RPMI7951 (cell line): ENCODE results near the gene KHDC4. TPM values are rescaled to one million over a fixed set of nuclear protein-coding genes. Genes with fewer than 3 reads are reported as not detected.

ENCODE experiments used
- total RNA-seq: library from RNA; depleted of rRNA; stranded (reverse); fragments of >200 nt; shearing (Covaris generic); gene quantifications from 2 replicates; pipeline ENCODE4 v1.2.3, GENCODE V29; 2014; rRNA removed

The KHDC4 gene
- total RNA-seq, 1 experiment from 2014 or later, result 28.6 TPM

Other genes with a start within 250 kb of the KHDC4 start
- 33.9 and 37.6 TPM in 2 replicates for gene YY1AP1, start 245.6 kb downstream of the KHDC4 start, total RNA-seq
- gene DAP3, start 245.3 kb downstream of the KHDC4 start, total RNA-seq, result 101 and 113 TPM in 2 replicates
- 13.0 and 15.1 TPM in 2 replicates for gene GON4L, start 77.2 kb downstream of the KHDC4 start, total RNA-seq
- gene SYT11, start 74.8 kb downstream of the KHDC4 start, total RNA-seq, result 8.5 and 10.9 TPM in 2 replicates
- gene RIT1, start 23.1 kb downstream of the KHDC4 start, total RNA-seq, result 24.9 and 34.8 TPM in 2 replicates
- not detected in 2 replicates for gene RXFP4, start 7.2 kb upstream of the KHDC4 start, total RNA-seq
- gene ARHGEF2, start 44.1 kb upstream of the KHDC4 start, total RNA-seq, result 54.3 and 65.5 TPM in 2 replicates
- 657 and 685 TPM in 2 replicates for gene SSR2, start 86.5 kb upstream of the KHDC4 start, total RNA-seq
- 19.6 and 20.3 TPM in 2 replicates for gene UBQLN4, start 119.4 kb upstream of the KHDC4 start, total RNA-seq
- gene LAMTOR2, start 120.4 kb upstream of the KHDC4 start, total RNA-seq, result 102 and 118 TPM in 2 replicates
- gene RAB25, start 126.7 kb upstream of the KHDC4 start, total RNA-seq, result not detected in 2 replicates
- gene MEX3A, start 148.1 kb upstream of the KHDC4 start, total RNA-seq, result 2.1 and 2.4 TPM in 2 replicates
- gene LMNA, start 180.3 kb upstream of the KHDC4 start, total RNA-seq, result 919 and 1,055 TPM in 2 replicates
- 0.20 and 0.36 TPM in 2 replicates for gene SEMA4A, start 219.2 kb upstream of the KHDC4 start, total RNA-seq